Astrocyte (in vitro differentiated cells and primary cell): ENCODE results near the gene TCF7L2.

ENCODE experiments used
- EZH2 ChIP-seq: IDR thresholded peaks from 2 replicates; pipeline ENCODE4 v1.6.1; 2012; ENCODE audit warnings: mild to moderate bottlenecking, low read length, inconsistent platforms; ENCODE audit not compliant: insufficient read depth
- TF ChIP-seq, protein P1 (sequence below): IDR thresholded peaks from 2 replicates; pipeline ENCODE4 v1.5.1; 2011; ENCODE audit warnings: low read depth, mild to moderate bottlenecking, inconsistent platforms, low read length, moderate library complexity; ENCODE audit not compliant: insufficient read depth

GRCh38 chr10:113007343-113007771 lies 57.3 kb downstream of the TCF7L2 start:
- TF ChIP-seq, protein P1, sequence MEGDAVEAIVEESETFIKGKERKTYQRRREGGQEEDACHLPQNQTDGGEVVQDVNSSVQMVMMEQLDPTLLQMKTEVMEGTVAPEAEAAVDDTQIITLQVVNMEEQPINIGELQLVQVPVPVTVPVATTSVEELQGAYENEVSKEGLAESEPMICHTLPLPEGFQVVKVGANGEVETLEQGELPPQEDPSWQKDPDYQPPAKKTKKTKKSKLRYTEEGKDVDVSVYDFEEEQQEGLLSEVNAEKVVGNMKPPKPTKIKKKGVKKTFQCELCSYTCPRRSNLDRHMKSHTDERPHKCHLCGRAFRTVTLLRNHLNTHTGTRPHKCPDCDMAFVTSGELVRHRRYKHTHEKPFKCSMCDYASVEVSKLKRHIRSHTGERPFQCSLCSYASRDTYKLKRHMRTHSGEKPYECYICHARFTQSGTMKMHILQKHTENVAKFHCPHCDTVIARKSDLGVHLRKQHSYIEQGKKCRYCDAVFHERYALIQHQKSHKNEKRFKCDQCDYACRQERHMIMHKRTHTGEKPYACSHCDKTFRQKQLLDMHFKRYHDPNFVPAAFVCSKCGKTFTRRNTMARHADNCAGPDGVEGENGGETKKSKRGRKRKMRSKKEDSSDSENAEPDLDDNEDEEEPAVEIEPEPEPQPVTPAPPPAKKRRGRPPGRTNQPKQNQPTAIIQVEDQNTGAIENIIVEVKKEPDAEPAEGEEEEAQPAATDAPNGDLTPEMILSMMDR, result no peak
- TF ChIP-seq EZH2, result no peak
